Caco-2 (cell line): ENCODE results near the gene KCNH3. TPM values are rescaled to one million over a fixed set of nuclear protein-coding genes. Genes with fewer than 3 reads are reported as not detected.

Source experiments
- Bru-seq: library from RNA; stranded (reverse); fragments of 400-500 nt; gene quantifications from one replicate; lab custom pipeline; 2021; lab: Mats Ljungman, UMichigan
- BruChase-seq, 2 experiments: library from RNA; stranded (reverse); fragments of 400-500 nt; gene quantifications; one replicate each; lab custom pipeline; 2021; lab: Mats Ljungman, UMichigan
- BruUV-seq: library from RNA; stranded (reverse); fragments of 400-500 nt; replicated peaks from 2 replicates; lab custom pipeline; 2021; lab: Mats Ljungman, UMichigan
- CTCF ChIA-PET: fragments of 300-600 bp; sonication (Branson Sonifier 250); formaldehyde crosslinking; loops from one replicate; lab custom pipeline; 2022; ENCODE audit warnings: antibody characterized with exemption; lab: Charles Lee
- POLR2A ChIA-PET: fragments of 300-600 bp; sonication (Branson Sonifier 250); formaldehyde crosslinking; loops from one replicate; lab custom pipeline; 2022; ENCODE audit warnings: antibody characterized with exemption; lab: Charles Lee
- DNase-seq, 2 experiments: peaks; one replicate each; pipeline versions ENCODE4 v3.0.0 to v3.0.0-alpha.2; 2020 to 2022
- H3K27me3 ChIP-seq: replicated peaks from 2 replicates; pipeline ENCODE4 v1.6.0; 2011; ENCODE audit warnings: low read length; ENCODE audit not compliant: control insufficient read depth, insufficient read depth
- H3K36me3 ChIP-seq: 2 replicates; pipeline ENCODE4 v1.5.1; 2011; ENCODE audit warnings: low read length; ENCODE audit not compliant: control insufficient read depth, insufficient read depth
- H3K4me1 ChIP-seq: fragments of 250-450 bp; sonication (Bioruptor Pico); 2 replicates; pipeline ENCODE4 v1.5.1; 2020; ENCODE audit warnings: mild to moderate bottlenecking
- H3K4me3 ChIP-seq: 2 replicates; pipeline ENCODE4 v1.5.1; 2011; ENCODE audit warnings: low read depth, mild to moderate bottlenecking, control low read depth, low read length
- H3K9me3 ChIP-seq: fragments of 250-450 bp; sonication (Bioruptor Pico); 2 replicates; pipeline ENCODE4 v1.5.1; 2020; ENCODE audit warnings: mild to moderate bottlenecking, moderate library complexity
- H3K27ac Mint-ChIP-seq: one replicate; pipeline ENCODE4 v1.8.0; 2022; ENCODE audit warnings: mixed read lengths; ENCODE audit not compliant: unreplicated experiment
- H3K27me3 Mint-ChIP-seq: one replicate; pipeline ENCODE4 v1.8.0; 2022; ENCODE audit warnings: mixed read lengths; ENCODE audit not compliant: insufficient read depth, unreplicated experiment
- H3K36me3 Mint-ChIP-seq: one replicate; pipeline ENCODE4 v1.8.0; 2022; ENCODE audit warnings: mild to moderate bottlenecking, mixed read lengths; ENCODE audit not compliant: insufficient read depth, unreplicated experiment
- H3K4me1 Mint-ChIP-seq: one replicate; pipeline ENCODE4 v1.8.0; 2022; ENCODE audit warnings: low read depth, mixed read lengths; ENCODE audit not compliant: unreplicated experiment
- H3K4me3 Mint-ChIP-seq: one replicate; pipeline ENCODE4 v1.8.0; 2022; ENCODE audit warnings: mild to moderate bottlenecking, moderate library complexity, mixed read lengths; ENCODE audit not compliant: unreplicated experiment
- H3K9me3 Mint-ChIP-seq: one replicate; pipeline ENCODE4 v1.8.0; 2022; ENCODE audit warnings: mixed read lengths; ENCODE audit not compliant: unreplicated experiment
- CTCF ChIP-seq, 2 experiments: fragments of 200-600 bp in 1 of 2; IDR thresholded peaks; 1 replicate in 1 of 2; 2 replicates in 1 of 2; pipeline versions ENCODE4 v1.5.1 to v1.8.0; 2011 to 2022; ENCODE audit warnings: antibody characterized with exemption in 1 of 2, control low read depth in 1 of 2, inconsistent platforms in 1 of 2, low read depth in 1 of 2, low read length in 1 of 2, mild to moderate bottlenecking in 1 of 2, moderate library complexity in 1 of 2; ENCODE audit not compliant: insufficient read depth in 1 of 2, severe bottlenecking in 1 of 2, unreplicated experiment in 1 of 2
- intact Hi-C: fragments of 100-400 bp; cut with micrococcal nuclease; formaldehyde crosslinking; loops from one replicate; pipeline ENCODE4 v1.10.0; 2022; ENCODE audit not compliant: unreplicated experiment
- long read RNA-seq: library from polyadenylated mRNA; stranded (forward); transcript quantifications from one replicate; pipeline ENCODE4 v2.0.0, GENCODE V29; 2022
- total RNA-seq: library from RNA; stranded (reverse); gene quantifications from 2 replicates; pipeline ENCODE4 v1.2.3, GENCODE V29; 2022

Gene KCNH3
- total RNA-seq (0.16 and 0.27 TPM in 2 replicates), Bru-seq, nascent RNA (percentile 10 among the genes with signal in this experiment), BruChase-seq, experiment 1, labeled RNA remaining after a 2-hour chase (percentile 21 among the genes with signal in this experiment), BruChase-seq, experiment 2, labeled RNA remaining after a 6-hour chase (percentile 22 among the genes with signal in this experiment)
- long read RNA-seq, partial matches to known transcripts, result 0 of 5 reads
- long read RNA-seq, other reads (novel, unspliced or antisense), result 5 of 5 reads

GRCh38 chr12:49538510-49539403 is at the start of gene KCNH3:
Gene KCNH3 (plus strand): TSS chr12:49539030. CDS start chr12:49539417, 387 bp downstream.
- no peak within 1 kb of the TSS for H3K27ac Mint-ChIP-seq

GRCh38 chr12:49489154-49489553 is 49.7 kb upstream of the KCNH3 start:
- no peaks in the 10 kb centered on the region for H3K9me3 ChIP-seq

More at GRCh38 chr12:49538510-49539403, at the start of gene KCNH3:
- Mint-ChIP-seq H3K36me3 (no peaks in the 10 kb centered on the region), H3K4me3 (peak within 1 kb of the TSS; percentile 77), H3K27me3 (peaks cover 10% of the 10 kb centered on the region), H3K4me1 (no peaks in the 10 kb centered on the region), H3K9me3 (no peaks in the 10 kb centered on the region)
- H3K9me3 ChIP-seq, result no peaks in the 10 kb centered on the region
- peaks cover 4% of the 10 kb centered on the region; the same call in 1 of the 2 replicates for H3K27me3 ChIP-seq
- no peaks in the 10 kb centered on the region for H3K36me3 ChIP-seq
- POLR2A ChIA-PET, result no interaction called here
- no TSS peak for BruUV-seq
- no peak for TF ChIP-seq CTCF (IDR thresholded peaks at IDR 0.05; ENCODE audit: insufficient read depth in 1 of 2, low read depth in 1 of 2, low read length in 1 of 2, severe bottlenecking in 1 of 2, unreplicated experiment in 1 of 2)
- peak; percentile 86 for DNase-seq
- CTCF ChIA-PET, result interaction anchor here (0.5 to 2.3 kb wide), 6 partner anchors 42 to 207 kb away, joined by 3 to 10 read pairs (median 4); no protein-coding TSS in a partner anchor
- intact Hi-C loops, result no loop called here
- peak within 1 kb of the TSS; percentile 56 for H3K4me3 ChIP-seq
- peaks cover 10% of the 10 kb centered on the region for H3K4me1 ChIP-seq

More at GRCh38 chr12:49489154-49489553, 49.7 kb upstream of the KCNH3 start:
- Histone ChIP-seq H3K4me3 (no peak overlapping the region), H3K4me1 (no peaks in the 10 kb centered on the region), H3K36me3 (no peaks in the 10 kb centered on the region; the same call in 1 of the 2 replicates), H3K27me3 (no peaks in the 10 kb centered on the region)
- BruUV-seq, result no TSS peak
- Mint-ChIP-seq H3K4me3 (no peak overlapping the region), H3K4me1 (peaks cover 15% of the 10 kb centered on the region), H3K27me3 (no peaks in the 10 kb centered on the region), H3K36me3 (peaks cover 40% of the 10 kb centered on the region), H3K9me3 (no peaks in the 10 kb centered on the region), H3K27ac (no peak overlapping the region)
- ChIA-PET POLR2A (no interaction called here), CTCF (no interaction called here)
- no peak for TF ChIP-seq CTCF (IDR thresholded peaks at IDR 0.05; ENCODE audit: insufficient read depth in 1 of 2, low read depth in 1 of 2, low read length in 1 of 2, severe bottlenecking in 1 of 2, unreplicated experiment in 1 of 2)
- intact Hi-C loops, result no loop called here
- DNase-seq, result no peak
